ENCODE measurements around the gene TOPAZ1. TPM values are rescaled to one million over a fixed set of nuclear protein-coding genes. Genes with fewer than 3 reads are reported as not detected.

TOPAZ1 gene
- total RNA-seq, 2 experiments from 2014 or later, result not detected

GRCh38 chr3:44355362-44356033, 113.8 kb downstream of the TOPAZ1 start:
- Mint-ChIP-seq H3K36me3 (ENCODE audit: low read depth) (peaks cover 9% of the 10 kb centered on the region), H3K4me3 (no peak overlapping the region), H3K27ac (no peak overlapping the region), H3K27me3 (no peaks in the 10 kb centered on the region), H3K4me1 (ENCODE audit: low read depth) (no peaks in the 10 kb centered on the region), H3K9me3 (no peaks in the 10 kb centered on the region)
- TF ChIP-seq, protein P1, sequence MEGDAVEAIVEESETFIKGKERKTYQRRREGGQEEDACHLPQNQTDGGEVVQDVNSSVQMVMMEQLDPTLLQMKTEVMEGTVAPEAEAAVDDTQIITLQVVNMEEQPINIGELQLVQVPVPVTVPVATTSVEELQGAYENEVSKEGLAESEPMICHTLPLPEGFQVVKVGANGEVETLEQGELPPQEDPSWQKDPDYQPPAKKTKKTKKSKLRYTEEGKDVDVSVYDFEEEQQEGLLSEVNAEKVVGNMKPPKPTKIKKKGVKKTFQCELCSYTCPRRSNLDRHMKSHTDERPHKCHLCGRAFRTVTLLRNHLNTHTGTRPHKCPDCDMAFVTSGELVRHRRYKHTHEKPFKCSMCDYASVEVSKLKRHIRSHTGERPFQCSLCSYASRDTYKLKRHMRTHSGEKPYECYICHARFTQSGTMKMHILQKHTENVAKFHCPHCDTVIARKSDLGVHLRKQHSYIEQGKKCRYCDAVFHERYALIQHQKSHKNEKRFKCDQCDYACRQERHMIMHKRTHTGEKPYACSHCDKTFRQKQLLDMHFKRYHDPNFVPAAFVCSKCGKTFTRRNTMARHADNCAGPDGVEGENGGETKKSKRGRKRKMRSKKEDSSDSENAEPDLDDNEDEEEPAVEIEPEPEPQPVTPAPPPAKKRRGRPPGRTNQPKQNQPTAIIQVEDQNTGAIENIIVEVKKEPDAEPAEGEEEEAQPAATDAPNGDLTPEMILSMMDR (IDR thresholded peaks at IDR 0.05), result no peak
- ATAC-seq (no peak), DNase-seq (no peak)
- ChIA-PET POLR2A (interaction anchor here (0.6 kb wide), 1 partner anchor 25 kb away, joined by 3 read pairs; no protein-coding TSS in a partner anchor), CTCF (no interaction called here)
- intact Hi-C loops (cut with micrococcal nuclease), result no loop called here

DNA sequence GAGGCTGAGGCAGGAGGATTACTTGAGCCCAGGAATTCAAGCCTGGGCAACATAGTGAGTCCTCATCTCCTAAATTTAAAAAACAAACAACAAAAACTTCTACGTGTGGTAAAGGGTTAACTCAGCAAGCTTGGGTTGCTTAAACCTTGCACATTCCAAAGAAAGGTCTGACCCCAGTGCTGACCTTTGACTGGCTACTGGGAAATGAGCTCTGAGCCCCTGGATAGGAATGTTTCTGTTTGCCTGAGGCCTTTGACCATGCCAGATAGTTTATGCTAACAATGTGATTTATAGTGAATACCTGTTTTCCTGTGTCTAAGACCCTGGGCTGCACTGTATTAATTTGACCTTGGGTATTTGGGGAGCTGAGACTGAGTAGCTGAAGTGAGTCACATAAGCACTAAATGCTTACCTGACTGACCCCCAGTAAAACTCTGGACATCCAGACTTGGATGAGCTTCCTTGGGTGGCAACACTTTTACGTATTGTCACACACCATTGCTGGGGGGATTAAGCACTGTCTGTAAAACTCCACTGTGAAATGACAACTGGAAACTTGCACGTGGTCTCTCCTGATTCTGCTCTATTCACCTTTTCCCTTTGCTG, 117.6 kb downstream of the TOPAZ1 start:
- Mint-ChIP-seq H3K27ac (no peak overlapping the region), H3K4me1 (ENCODE audit: low read depth) (no peaks in the 10 kb centered on the region), H3K27me3 (no peaks in the 10 kb centered on the region), H3K9me3 (no peaks in the 10 kb centered on the region), H3K4me3 (no peak overlapping the region), H3K36me3 (ENCODE audit: low read depth) (no peaks in the 10 kb centered on the region)
- TF ChIP-seq, protein P1 (IDR thresholded peaks at IDR 0.05), result no peak
- CTCF ChIA-PET, result no interaction called here
- DNase-seq, result no peak
- ATAC-seq, result no peak
- POLR2A ChIA-PET, result no interaction called here
- intact Hi-C loops (cut with micrococcal nuclease), result no loop called here

GRCh38 chr3:44363591-44363990, 121.9 kb downstream of the TOPAZ1 start:
- Mint-ChIP-seq H3K4me3 (no peak overlapping the region), H3K4me1 (ENCODE audit: low read depth) (no peaks in the 10 kb centered on the region), H3K36me3 (ENCODE audit: low read depth) (peaks cover 6% of the 10 kb centered on the region), H3K27ac (no peak overlapping the region), H3K27me3 (no peaks in the 10 kb centered on the region), H3K9me3 (no peaks in the 10 kb centered on the region)
- TF ChIP-seq, protein P1 (IDR thresholded peaks at IDR 0.05), result no peak
- ChIA-PET POLR2A (no interaction called here), CTCF (no interaction called here)
- ATAC-seq, result no peak
- no peak for DNase-seq
- intact Hi-C loops (cut with micrococcal nuclease), result no loop called here

DNA sequence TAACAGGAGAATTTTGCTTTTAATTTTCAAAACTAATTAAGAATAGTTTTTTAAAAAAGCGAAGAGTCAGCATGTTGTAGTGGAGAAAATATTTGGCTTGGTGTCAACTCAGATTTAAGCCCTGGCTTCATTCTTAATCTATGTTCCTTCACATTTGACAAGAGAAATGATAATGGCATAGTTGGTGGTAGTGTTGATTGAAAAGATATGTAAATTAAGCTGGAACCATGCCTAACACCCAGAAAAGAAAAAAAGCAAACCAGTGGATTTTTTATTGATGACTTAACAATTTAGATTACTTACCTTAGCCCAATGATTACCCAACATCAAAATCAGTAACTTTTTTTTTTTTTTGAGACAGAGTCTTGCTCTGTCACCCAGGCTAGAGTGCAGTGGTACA, 124.3 kb downstream of the TOPAZ1 start:
- ChIA-PET POLR2A (no interaction called here), CTCF (no interaction called here)
- DNase-seq (no peak), ATAC-seq (no peak)
- TF ChIP-seq, protein P1 (IDR thresholded peaks at IDR 0.05), result no peak
- Mint-ChIP-seq H3K4me3 (no peak overlapping the region), H3K4me1 (ENCODE audit: low read depth) (no peaks in the 10 kb centered on the region), H3K27ac (no peak overlapping the region), H3K27me3 (no peaks in the 10 kb centered on the region), H3K36me3 (ENCODE audit: low read depth) (peaks cover 11% of the 10 kb centered on the region), H3K9me3 (no peaks in the 10 kb centered on the region)
- intact Hi-C loops (cut with micrococcal nuclease), result no loop called here

DNA sequence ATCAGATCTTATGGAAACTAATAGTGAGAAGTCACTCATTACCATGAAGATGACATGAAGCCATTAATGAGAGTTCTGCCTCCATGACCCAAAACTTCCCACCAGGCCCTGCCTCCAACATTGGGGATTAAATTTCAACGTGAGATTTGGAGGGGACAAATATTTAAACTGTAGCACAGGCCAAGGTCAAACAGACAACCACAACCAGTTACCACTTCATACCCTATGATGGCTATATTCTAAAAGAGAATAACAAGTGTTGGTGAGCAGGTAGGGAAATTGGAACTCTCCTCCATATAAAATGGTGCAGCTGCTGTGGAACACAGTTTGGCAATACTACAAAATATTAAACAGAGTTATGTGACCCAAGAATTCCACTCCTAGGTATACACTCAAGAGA, 133.8 kb downstream of the TOPAZ1 start:
- H3K9me3 Mint-ChIP-seq, result peaks cover 11% of the 10 kb centered on the region
- no peaks in the 10 kb centered on the region for H3K4me1 Mint-ChIP-seq (ENCODE audit: low read depth)
- DNase-seq (no peak), ATAC-seq (no peak)
- no peak overlapping the region for H3K27ac Mint-ChIP-seq
- ChIA-PET POLR2A (no interaction called here), CTCF (no interaction called here)
- TF ChIP-seq, protein P1 (IDR thresholded peaks at IDR 0.05), result no peak
- H3K36me3 Mint-ChIP-seq (ENCODE audit: low read depth), result peaks cover 10% of the 10 kb centered on the region
- H3K27me3 Mint-ChIP-seq, result no peaks in the 10 kb centered on the region
- intact Hi-C loops (cut with micrococcal nuclease), result no loop called here
- H3K4me3 Mint-ChIP-seq, result no peak overlapping the region

Other genes with a start within 250 kb of the TOPAZ1 start
- gene TCAIM, start 96.9 kb downstream of the TOPAZ1 start, total RNA-seq, result 10 to 100 TPM; 14.3 to 15.1 TPM
- gene ZNF445, start 235.8 kb downstream of the TOPAZ1 start, total RNA-seq, result 10 to 100 TPM; 16.3 to 18.4 TPM

All from activated CD8-positive, alpha-beta T cell treated with anti-CD3 and anti-CD28 coated beads for 36 hours (primary cell).